Right hindlimb (tissue), 1 donor: ENCODE results near the gene SFXN4.
"Not testable (repeated sequence)": the region's sequence is repeated elsewhere in the genome, so short reads cannot be mapped to it uniquely, and the experiment has no call there.

ENCODE experiments used
- DNase-seq: peaks from one replicate; pipeline ENCODE4 v3.0.0-alpha.2; 2018

SFXN4 gene

GRCh38 chr10:119105155-119105554 is 60.4 kb downstream of the SFXN4 start:
- no peak for DNase-seq

- DNase-seq, result peak; percentile 38
These were observed 60.9 kb downstream of the SFXN4 start for GRCh38 chr10:119104654-119105015.

GRCh38 chr10:119103903-119104653 is 61.4 kb downstream of the SFXN4 start, which contains the start of gene DENND10:
Gene DENND10, plus strand, starts transcription at chr10:119104113. Its CDS starts 30 bp downstream, at chr10:119104143.
- DNase-seq, result peak; percentile 91

- DNase-seq, result no peak
These were observed 62.1 kb downstream of the SFXN4 start for GRCh38 chr10:119103241-119103902.

DNA sequence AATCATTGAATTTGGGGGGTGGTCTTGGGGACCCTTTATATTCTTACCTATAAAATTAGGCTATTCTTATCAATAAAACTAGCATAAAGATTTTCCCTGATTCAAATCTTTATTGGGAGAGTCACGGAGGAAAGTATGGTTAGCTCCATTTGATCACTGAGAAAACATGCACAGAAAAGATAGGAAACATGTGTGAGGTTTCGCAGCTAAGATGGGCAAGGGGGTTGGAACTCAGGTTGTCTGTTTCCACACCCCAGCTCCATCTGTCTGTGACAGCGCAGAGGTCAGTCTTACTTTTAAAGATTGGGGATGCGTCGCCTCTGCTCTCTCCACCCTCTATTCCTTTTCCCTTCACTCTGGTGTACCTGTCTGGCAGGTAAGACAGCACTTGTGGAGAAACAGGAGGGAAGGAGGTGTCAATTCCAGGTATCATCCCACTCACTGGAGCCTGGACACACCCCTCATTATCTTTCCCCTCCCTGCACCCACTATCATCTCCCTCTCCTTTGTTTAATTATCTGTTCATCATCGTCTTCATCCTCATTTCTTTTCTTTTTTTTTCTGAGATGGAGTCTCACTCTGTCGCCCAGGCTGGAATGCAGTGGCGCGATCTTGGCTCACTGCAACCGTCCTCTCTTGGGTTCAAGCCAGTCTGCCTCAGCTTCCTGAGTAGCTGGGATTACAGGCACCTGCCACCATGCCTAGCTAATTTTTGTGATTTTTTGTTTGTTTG is 64.0 kb downstream of the SFXN4 start:
- DNase-seq, result no peak

- no peak for DNase-seq
These were observed 64.9 kb downstream of the SFXN4 start for GRCh38 chr10:119100434-119101238.

GRCh38 chr10:119098576-119098975 is 66.9 kb downstream of the SFXN4 start:
- DNase-seq, result no peak

- not testable (repeated sequence) for DNase-seq
These were observed 68.7 kb downstream of the SFXN4 start for GRCh38 chr10:119096641-119097415.

DNA sequence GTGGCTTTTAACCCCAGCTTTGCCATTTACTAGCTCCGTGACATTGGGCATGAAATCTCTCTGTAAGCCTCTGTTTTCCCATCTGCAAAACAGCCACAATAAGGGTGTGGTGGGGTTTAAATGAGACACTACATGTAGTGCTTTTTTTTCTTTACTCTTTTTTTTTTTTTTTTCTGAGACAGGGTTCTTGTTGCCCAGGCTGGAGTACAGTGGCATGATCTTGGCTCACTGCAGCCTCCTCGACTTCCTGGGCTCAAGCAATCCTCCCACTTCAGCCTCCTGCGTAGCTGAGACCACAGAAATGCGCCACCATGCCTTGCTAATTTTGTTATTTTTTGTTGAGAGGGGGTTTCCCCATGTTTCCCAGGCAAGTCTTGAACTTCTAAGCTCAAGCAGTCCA is 69.9 kb downstream of the SFXN4 start:
- no peak for DNase-seq

GRCh38 chr10:119090968-119091367 is 74.5 kb downstream of the SFXN4 start:
- no peak for DNase-seq
